Measurements from ENCODE around the gene DAP. TPM values are rescaled to one million over a fixed set of nuclear protein-coding genes. Genes with fewer than 3 reads are reported as not detected.

DAP gene
- polyA plus RNA-seq, 3 donors = 60.9 to 69.0 (median 62.3) TPM

GRCh38 chr5:10704949-10705621, 55.9 kb downstream of the DAP start:
- DNase-seq = peak; percentile 80 to 96 (median 89)
- Mint-ChIP-seq H3K9me3 (peaks cover 0 to 2% (median 0%) of the 10 kb centered on the region in 7 donors), H3K36me3 (peaks cover 30 to 42% of the 10 kb centered on the region in 2 donors), H3K4me1 (peaks cover 32% of the 10 kb centered on the region), H3K27ac (peak overlapping the region; percentile 77 to 93 (median 88)), H3K4me3 (no peak overlapping the region), H3K27me3 (ENCODE audit: low read depth in 3 of 3) (no peaks in the 10 kb centered on the region)
- peak overlapping the region; percentile 48 for H3K4me2 ChIP-seq (replicated peaks; ENCODE audit: extremely low read depth, low read length, poor library complexity, severe bottlenecking)
- peaks cover 94% of the 10 kb centered on the region for H4K20me1 ChIP-seq (ENCODE audit: insufficient read depth, low read length)
- peaks cover 18 to 33% of the 10 kb centered on the region in 2 donors for H3K4me1 ChIP-seq (ENCODE audit: control insufficient read depth in 1 of 2, insufficient read depth in 2 of 2, low read length in 2 of 2)
- 17% methylated on average over 2 of the region's 10 CpGs for WGBS (ENCODE audit: insufficient coverage)
- H3K9ac ChIP-seq (ENCODE audit: insufficient read depth, low read length, poor library complexity, severe bottlenecking) = no peak overlapping the region
- no peak for TF ChIP-seq CTCF (IDR thresholded peaks at IDR 0.05)
- H3K27me3 ChIP-seq (ENCODE audit: control insufficient read depth in 2 of 2, insufficient read depth in 2 of 2, low read length in 2 of 2) = no peaks in the 10 kb centered on the region
- no peak overlapping the region for H2AFZ ChIP-seq (ENCODE audit: insufficient read depth, low read depth, low read length, poor library complexity, severe bottlenecking)
- intact Hi-C loops (cut with micrococcal nuclease) = loop anchor here in 1 of 2 donors (5.0 kb wide), 2 partner anchors 37 to 57 kb away; partner anchors contain the start of gene DAP
- peaks cover 9 to 45% of the 10 kb centered on the region in 2 donors for H3K36me3 ChIP-seq (replicated peaks in 1 of 2; ENCODE audit: control insufficient read depth in 1 of 2, insufficient read depth in 2 of 2, low read length in 2 of 2)
- peak overlapping the region in 1 of 3 experiments; percentile 15 for H3K4me3 ChIP-seq (replicated peaks in 1 of 3; ENCODE audit: low read depth in 2 of 3, low read length in 3 of 3)
- no peaks in the 10 kb centered on the region for H3K9me3 ChIP-seq (replicated peaks in 1 of 2; ENCODE audit: control insufficient read depth in 1 of 2, insufficient read depth in 1 of 2, low read length in 2 of 2)
- H3K79me2 ChIP-seq (ENCODE audit: insufficient read depth, low read length) = peaks cover 70% of the 10 kb centered on the region
- peak overlapping the region; percentile 24 to 78 for H3K27ac ChIP-seq (ENCODE audit: low read depth in 1 of 2, low read length in 2 of 2)

- peak overlapping the region in 2 of 7 donors; percentile 11 to 87 for H3K27ac Mint-ChIP-seq
- Histone ChIP-seq H3K9me3 (replicated peaks in 1 of 2; ENCODE audit: control insufficient read depth in 1 of 2, insufficient read depth in 1 of 2, low read length in 2 of 2) (no peaks in the 10 kb centered on the region), H3K4me2 (replicated peaks; ENCODE audit: extremely low read depth, low read length, poor library complexity, severe bottlenecking) (no peak overlapping the region), H3K27ac (ENCODE audit: low read depth in 1 of 2, low read length in 2 of 2) (no peak overlapping the region), H3K4me1 (ENCODE audit: control insufficient read depth in 1 of 2, insufficient read depth in 2 of 2, low read length in 2 of 2) (peaks cover 18 to 33% of the 10 kb centered on the region in 2 donors), H4K20me1 (ENCODE audit: insufficient read depth, low read length) (peaks cover 97% of the 10 kb centered on the region), H3K27me3 (ENCODE audit: control insufficient read depth in 2 of 2, insufficient read depth in 2 of 2, low read length in 2 of 2) (no peaks in the 10 kb centered on the region), H3K9ac (ENCODE audit: insufficient read depth, low read length, poor library complexity, severe bottlenecking) (no peak overlapping the region), H3K79me2 (ENCODE audit: insufficient read depth, low read length) (peaks cover 69% of the 10 kb centered on the region), H3K36me3 (replicated peaks in 1 of 2; ENCODE audit: control insufficient read depth in 1 of 2, insufficient read depth in 2 of 2, low read length in 2 of 2) (peaks cover 3 to 47% of the 10 kb centered on the region in 2 donors), H2AFZ (ENCODE audit: insufficient read depth, low read depth, low read length, poor library complexity, severe bottlenecking) (no peak overlapping the region), H3K4me3 (replicated peaks in 1 of 3; ENCODE audit: low read depth in 2 of 3, low read length in 3 of 3) (no peak overlapping the region)
- 100% methylated on average over 3 of the region's 5 CpGs for WGBS (ENCODE audit: insufficient coverage)
- TF ChIP-seq CTCF (IDR thresholded peaks at IDR 0.05) = no peak
- H3K36me3 Mint-ChIP-seq = peaks cover 34 to 43% of the 10 kb centered on the region in 2 donors
- H3K4me1 Mint-ChIP-seq = peaks cover 32% of the 10 kb centered on the region
- intact Hi-C loops (cut with micrococcal nuclease) = loop anchor here in 1 of 2 donors (5.0 kb wide), 1 partner anchor 59 kb away; the partner anchor contains the start of gene DAP
- no peak for DNase-seq
- no peaks in the 10 kb centered on the region for H3K27me3 Mint-ChIP-seq (ENCODE audit: low read depth in 3 of 3)
- peaks cover 0 to 2% (median 0%) of the 10 kb centered on the region in 7 donors for H3K9me3 Mint-ChIP-seq
- H3K4me3 Mint-ChIP-seq = no peak overlapping the region
These were observed 57.4 kb downstream of the DAP start for GRCh38 chr5:10703676-10704075.
